GM12878 (cell line): Measurements from ENCODE around the gene SPRN.

Source experiments
- CBX5 ChIP-seq: sonication (generic); IDR thresholded peaks from 2 replicates; pipeline ENCODE4 v1.6.1; 2016; ENCODE audit warnings: low read depth, moderate library complexity, mild to moderate bottlenecking, inconsistent platforms
- CEBPB ChIP-seq, 2 experiments: fragments of 150-350 bp in 1 of 2; IDR thresholded peaks; 2 replicates each; pipeline ENCODE4 v1.6.1; 2012 to 2014; ENCODE audit warnings: low read depth in 2 of 2, low read length in 2 of 2, borderline replicate concordance in 1 of 2, inconsistent platforms in 1 of 2

GRCh38 chr10:133422807-133423771, 1.3 kb downstream of the SPRN start:
- TF ChIP-seq CBX5 (no peak), CEBPB (IDR thresholded peaks at IDR 0.05; ENCODE audit: borderline replicate concordance in 1 of 2, low read depth in 2 of 2, low read length in 2 of 2) (no peak)
